Endometrium (tissue), 2 donors: ENCODE measurements around the gene CSGALNACT2.

Experiments used
- FAIRE-seq: peaks from 2 replicates; lab custom pipeline; 2012; peaks lifted over from hg19 to GRCh38; lab: Jason Lieb, UNC
- donor health status: control.
- donor health status: control.

The CSGALNACT2 gene

GRCh38 chr10:43202657-43203447 lies 64.6 kb downstream of the CSGALNACT2 start:
- no peak for FAIRE-seq

- no peak for FAIRE-seq
Measured at GRCh38 chr10:43203448-43204041, 65.3 kb downstream of the CSGALNACT2 start.

GRCh38 chr10:43204042-43204942 lies 66.0 kb downstream of the CSGALNACT2 start:
- FAIRE-seq, result no peak

GRCh38 chr10:43204943-43205671 lies 66.9 kb downstream of the CSGALNACT2 start:
- FAIRE-seq, result no peak

GRCh38 chr10:43205681-43206390 lies 67.6 kb downstream of the CSGALNACT2 start:
- FAIRE-seq, result no peak

- FAIRE-seq, result no peak
Measured at GRCh38 chr10:43206391-43207235, 68.4 kb downstream of the CSGALNACT2 start.

- no peak for FAIRE-seq
Measured at GRCh38 chr10:43208147-43209073, 70.2 kb downstream of the CSGALNACT2 start.

GRCh38 chr10:43209074-43209455 lies 70.8 kb downstream of the CSGALNACT2 start:
- no peak for FAIRE-seq

- FAIRE-seq, result no peak
Measured at GRCh38 chr10:43209651-43210141, 71.5 kb downstream of the CSGALNACT2 start.

GRCh38 chr10:43210556-43210955 lies 72.3 kb downstream of the CSGALNACT2 start:
- FAIRE-seq, result no peak

- FAIRE-seq, result no peak
Measured at GRCh38 chr10:43211030-43211429, 72.8 kb downstream of the CSGALNACT2 start.

GRCh38 chr10:43211431-43212042 lies 73.3 kb downstream of the CSGALNACT2 start:
- FAIRE-seq, result no peak

- FAIRE-seq, result no peak
Measured at GRCh38 chr10:43212043-43212721, 73.9 kb downstream of the CSGALNACT2 start.

GRCh38 chr10:43214071-43214955 lies 76.1 kb downstream of the CSGALNACT2 start:
- FAIRE-seq, result no peak

- no peak for FAIRE-seq
Measured at GRCh38 chr10:43214956-43215561, 76.8 kb downstream of the CSGALNACT2 start.

GRCh38 chr10:43215758-43216455 lies 77.7 kb downstream of the CSGALNACT2 start:
- no peak for FAIRE-seq
